HG03439 (cell line): ENCODE measurements around the gene RALGPS1.

Experiments used
- ATAC-seq: cut with Tn5 transposase; IDR thresholded peaks from one replicate; pipeline ENCODE4 v1.9.1; 2021; ENCODE audit warnings: mild to moderate bottlenecking, moderate library complexity; ENCODE audit not compliant: unreplicated experiment

Gene RALGPS1

DNA sequence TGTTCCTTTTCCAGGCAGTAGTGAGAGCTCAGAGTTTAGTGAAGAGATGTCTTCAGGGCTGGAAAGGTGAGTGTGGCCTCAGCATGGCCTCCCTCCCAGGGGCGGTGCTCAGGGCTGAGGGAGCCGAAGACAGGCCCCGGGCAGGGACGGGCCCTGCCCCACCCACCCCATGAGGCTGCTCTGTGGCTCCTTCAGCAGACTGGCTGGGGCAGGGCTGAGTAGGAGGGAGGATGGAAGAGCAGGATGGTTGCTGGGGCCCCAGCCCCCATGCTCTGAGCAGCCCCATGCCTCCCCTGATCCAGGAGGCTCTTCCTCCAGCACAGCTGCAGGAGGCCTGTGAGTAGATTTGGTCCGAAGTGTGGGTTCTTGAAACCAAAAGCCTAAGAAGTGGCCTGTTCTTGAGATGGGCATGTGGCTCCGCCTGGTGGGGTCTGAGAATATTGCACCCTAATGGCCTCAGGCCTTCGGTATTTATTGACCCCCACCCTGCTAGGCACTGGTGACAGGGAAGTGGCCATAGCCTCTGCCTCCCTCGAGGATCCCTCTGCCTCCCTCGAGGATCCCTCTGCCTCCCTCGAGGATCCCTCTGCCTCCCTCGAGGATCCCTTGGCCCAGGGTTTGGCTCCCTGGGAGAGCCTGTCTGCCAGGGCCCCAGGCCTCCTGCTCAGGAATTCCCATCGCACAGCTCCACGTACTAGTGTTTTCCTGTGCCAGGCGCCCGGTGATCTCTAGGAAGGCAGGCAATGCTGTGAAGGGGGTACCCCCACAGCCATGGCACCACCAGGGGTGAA, 284.6 kb downstream of the RALGPS1 start:
- ATAC-seq, result no peak

DNA sequence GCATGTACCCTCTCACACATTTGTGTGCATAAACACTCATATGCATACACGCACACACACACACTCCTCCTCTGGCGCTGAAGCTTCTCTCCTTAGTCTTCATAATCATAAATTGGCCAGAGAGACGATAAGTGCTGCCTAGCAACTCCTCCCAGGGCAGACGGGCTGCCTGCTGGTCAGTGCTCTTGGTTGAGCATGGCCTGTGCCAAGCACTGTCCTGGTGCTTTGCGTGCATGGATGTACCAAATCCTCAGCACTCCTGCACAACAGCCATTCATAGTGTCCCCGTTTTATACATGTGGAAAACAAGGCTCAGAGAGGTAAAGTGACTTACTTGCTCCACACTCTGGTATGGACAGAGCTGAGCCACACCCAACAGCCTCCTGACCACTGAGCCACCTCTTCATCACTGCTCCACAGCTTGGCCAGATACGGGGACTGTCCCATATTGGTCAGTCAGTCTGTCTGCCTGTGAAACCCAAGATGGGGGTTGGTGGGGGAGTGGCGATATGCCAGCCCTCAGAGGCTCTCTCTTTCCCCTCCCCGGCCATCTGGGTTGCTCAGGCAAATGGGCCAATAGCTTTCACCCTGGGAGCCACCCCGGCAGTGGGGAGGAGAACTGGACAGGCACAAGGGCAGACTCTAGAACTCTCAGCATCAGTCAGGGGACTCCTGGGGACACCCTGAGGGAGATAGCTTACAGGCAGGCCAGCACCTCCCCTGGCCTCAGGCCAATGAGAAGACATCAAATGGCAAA, 285.7 kb downstream of the RALGPS1 start:
- no peak for ATAC-seq

DNA sequence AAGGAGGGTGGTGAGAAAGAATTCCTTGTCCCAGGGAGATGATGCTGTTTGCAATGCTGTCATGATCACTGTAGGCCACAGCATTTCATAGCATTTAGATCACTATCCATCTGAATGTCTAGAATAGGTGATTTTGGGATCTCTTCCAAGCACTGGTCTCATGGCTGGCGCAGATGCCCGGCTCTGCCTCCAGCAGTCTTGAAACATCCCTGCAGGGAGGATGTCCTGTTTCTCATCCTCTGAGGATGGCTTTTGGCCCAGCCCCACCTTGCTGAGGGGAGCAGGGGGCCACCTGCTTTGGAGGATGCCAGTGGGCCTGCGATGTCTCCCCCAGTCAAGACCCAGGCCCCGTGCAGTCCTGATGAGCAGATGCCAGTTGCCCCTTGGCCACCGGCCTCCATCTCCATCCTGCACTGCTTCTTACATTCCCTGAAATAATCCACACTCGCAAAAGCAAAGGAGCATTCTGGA, 286.5 kb downstream of the RALGPS1 start:
- no peak for ATAC-seq

DNA sequence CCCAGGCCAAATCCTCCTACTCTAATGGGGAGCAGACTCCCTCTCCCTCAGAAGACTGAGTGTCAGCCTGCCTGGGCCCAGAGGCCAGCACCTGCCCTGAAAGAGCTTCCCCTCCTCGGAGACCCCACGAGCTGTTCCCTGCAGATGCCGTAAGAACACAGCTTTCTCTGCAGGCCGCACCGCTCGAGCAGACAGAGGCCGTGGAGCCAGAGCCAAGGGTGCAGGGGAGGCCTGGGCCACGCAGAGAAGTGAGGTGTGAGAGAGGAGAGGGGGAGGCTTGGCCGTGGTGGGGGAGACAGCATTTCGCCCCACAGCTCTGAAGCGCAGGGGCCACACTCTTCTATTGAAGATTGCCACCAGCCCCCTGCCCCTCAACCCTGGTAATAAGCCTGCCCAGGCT, 287.1 kb downstream of the RALGPS1 start:
- ATAC-seq, result no peak

DNA sequence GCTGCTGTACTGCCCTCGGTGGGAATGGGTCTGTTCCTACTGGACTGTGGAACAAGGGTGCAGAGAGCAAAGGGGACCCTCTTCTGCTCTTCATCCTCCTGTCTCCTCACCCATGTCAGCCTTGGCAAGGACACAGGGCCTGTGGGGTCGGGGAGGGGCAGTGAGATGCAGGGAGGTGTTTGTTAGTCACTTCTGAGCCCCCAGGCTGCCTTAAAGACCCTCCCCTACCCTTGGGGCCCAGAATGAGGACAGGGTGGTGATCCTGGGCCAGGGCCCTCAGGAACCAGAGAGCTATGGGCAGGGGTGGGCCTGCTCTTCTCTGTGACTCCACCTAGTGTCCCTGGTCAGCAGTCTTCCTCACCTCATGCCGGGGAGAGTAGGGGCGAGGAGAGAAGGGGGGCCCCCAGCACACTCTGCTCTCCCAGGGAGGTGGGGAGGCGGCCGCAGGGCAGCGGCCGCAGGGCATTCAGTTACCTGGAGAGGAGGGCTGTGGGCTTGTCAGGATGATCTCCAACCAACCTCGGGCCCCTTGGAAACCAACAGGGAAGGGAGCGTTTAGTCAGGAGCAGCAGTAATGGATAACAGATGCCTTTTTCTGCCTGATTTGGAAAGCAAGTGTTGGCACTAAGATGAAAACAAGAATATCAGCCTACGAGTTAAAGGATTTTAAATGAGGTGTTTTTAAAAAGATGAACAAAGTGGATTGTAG, 288.0 kb downstream of the RALGPS1 start:
- ATAC-seq, result no peak

DNA sequence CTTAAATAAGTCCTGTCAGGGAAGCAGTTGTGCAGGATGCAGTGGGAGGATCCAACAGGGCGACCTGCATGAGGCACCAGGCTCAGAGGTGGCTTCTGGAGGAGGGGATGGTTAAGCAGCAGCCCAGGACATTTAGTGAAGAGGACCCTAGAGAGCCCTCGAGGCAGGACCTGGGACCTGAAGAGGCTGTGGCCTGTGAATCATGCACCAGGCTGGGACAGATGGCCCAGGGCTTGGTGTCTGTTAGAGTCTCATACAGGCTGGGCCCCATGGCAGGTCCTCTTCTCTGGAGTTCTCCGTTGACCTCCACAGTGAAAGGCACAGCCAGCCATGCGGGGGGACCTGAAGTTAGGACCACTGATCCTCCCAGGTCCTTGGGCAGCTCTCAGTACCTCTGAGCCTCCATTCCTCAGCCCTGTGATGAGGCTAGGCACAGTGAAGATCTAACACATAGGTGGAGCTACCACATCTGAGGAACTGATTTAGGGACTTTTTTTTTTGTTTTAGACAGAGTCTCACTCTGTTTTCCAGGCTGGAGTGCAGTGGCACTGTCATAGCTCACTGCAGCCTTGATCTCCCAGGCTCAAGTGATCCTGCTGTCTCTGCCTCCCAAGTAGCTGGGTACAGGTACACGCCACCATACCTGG, 289.2 kb downstream of the RALGPS1 start:
- ATAC-seq, result no peak

DNA sequence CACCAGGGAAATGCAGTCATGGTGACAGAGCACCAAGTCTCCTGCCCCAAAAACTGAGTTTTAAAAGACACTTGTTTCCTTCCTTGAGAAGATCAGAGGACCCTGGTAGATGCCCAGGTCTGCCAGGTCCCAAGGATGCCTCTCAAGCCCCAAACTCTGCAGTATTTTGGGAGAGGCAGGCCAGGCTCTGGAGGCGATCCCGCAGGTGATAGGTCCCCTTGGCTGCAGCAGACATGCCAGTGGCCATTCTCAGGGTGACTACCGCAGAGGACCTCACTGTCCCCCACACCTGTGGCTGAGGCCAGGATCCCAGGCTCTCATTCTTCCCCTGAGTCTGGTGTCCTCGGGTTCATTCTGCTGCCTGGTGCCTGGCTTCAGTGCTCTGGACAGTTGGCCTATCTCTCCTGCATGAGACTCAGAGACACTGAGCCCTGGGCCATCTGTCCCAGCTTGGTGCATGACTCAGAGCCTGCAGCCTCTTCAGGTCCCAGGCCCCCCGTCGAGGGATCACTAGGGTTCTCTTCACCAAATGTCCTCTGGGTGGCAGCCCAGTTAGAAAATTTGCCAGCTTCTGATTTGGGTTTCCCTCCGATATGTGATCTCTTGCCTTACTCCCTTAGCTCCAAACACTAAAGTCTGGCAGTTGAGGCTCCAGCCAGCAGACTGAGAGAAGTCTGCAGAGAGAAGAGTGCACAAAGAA, 290.3 kb downstream of the RALGPS1 start:
- ATAC-seq, result no peak

DNA sequence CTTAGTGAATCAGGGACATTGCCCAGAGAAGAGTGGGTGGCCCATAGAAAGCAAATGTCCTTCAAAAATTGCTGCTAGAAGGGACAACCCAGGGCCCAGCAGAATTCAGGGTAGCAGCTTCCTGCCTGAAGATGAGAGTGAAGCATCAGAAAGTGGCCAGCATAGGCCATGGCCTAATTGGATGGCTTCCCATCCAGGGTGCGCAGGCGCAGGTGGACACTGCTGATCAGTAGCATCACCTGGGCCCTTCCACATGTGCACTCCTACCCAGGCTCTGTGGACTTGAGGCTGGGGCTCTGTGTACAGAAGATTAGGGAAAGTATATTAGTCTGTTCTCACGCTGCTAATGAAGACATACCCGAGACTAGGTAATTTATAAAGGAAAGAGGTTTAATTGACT, 291.4 kb downstream of the RALGPS1 start:
- ATAC-seq, result no peak

DNA sequence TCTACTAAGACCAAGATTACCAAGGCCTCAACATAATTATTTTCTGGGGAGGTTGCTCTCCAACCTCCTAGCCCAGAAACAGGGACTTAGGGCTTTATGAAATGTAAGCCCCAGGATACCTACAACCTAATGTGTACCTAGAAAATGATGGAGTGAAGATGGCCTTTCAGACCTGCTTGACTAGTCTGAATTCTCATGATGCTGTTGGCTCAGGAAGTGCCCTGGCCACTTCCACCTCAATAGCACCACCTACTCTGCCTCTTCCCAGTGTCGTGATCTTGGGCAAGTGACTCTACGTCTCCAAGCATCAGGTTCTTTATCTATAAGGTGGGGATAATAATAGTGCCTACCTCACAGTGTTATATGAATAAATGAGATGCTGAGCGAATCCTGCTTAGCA, 292.1 kb downstream of the RALGPS1 start:
- ATAC-seq, result no peak

DNA sequence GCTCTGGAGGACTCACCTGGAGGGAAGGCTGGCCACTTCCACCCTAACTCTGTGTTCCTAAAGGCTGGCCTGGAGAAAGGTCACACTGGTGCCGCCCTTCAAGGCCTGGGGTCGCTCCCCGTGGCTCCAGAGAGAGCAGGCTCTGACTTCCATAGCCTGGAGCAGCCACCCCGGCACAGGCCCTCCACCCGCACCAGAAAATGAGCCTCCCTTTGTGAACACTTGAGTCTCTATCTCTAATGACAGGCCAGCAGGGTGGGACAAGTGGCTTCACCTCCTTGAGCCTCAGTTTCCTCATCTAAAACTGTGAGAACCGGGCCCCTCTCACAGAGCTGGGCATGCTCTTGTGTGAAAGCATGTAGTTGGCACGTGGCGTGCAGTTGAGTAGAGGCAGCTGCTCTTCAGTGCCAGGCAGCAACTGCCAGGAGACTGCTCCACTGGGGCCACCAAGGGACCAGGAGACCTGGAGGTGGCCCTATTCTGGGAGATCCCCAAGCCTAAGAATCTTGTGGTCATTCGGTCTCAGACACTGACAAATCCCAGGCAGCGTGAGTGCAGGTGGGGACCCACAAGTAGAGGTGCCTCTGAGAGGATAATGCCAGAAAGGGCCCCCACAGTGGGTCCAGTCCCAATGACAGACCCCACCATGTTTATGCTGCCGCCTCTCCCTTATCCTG, 293.3 kb downstream of the RALGPS1 start:
- no peak for ATAC-seq

DNA sequence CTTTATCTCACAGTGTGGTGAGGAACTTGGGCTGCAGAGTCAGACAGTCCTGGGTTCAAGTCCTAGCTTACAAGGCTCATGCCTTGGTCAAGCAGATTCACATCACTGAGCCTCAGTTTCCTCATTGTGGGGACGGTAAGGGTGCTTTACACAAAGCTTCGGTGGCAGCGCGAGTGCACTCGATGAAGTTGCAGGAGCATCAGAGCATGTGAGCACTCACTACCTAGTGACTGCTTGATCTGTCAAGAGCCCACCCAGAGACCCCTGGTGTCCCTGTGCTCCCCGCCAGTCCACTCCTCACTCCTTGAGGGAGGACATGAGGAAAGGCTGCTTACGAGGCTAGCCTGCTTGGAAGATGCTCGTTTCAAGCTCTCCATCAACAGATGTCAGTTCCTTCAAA, 293.8 kb downstream of the RALGPS1 start:
- ATAC-seq, result no peak

DNA sequence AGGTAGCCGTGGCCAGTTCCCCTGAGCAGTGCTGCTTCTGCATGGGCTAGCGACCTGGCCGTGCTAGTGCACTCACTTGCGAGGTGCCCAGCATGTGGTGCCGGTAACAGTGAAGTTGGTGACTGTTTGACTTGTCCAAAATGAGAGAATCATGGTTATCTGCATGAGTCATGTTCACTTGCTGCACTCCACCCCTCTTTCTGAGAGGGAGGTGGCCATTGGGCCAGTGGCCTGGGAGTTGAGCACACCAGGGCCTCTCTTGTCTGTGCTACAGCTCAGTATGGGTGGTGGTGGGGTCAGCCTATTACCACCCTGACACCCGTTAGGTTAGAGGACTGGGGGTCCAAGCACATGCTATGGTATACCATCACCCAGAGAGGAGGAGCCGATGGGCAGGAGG, 294.6 kb downstream of the RALGPS1 start:
- no peak for ATAC-seq

DNA sequence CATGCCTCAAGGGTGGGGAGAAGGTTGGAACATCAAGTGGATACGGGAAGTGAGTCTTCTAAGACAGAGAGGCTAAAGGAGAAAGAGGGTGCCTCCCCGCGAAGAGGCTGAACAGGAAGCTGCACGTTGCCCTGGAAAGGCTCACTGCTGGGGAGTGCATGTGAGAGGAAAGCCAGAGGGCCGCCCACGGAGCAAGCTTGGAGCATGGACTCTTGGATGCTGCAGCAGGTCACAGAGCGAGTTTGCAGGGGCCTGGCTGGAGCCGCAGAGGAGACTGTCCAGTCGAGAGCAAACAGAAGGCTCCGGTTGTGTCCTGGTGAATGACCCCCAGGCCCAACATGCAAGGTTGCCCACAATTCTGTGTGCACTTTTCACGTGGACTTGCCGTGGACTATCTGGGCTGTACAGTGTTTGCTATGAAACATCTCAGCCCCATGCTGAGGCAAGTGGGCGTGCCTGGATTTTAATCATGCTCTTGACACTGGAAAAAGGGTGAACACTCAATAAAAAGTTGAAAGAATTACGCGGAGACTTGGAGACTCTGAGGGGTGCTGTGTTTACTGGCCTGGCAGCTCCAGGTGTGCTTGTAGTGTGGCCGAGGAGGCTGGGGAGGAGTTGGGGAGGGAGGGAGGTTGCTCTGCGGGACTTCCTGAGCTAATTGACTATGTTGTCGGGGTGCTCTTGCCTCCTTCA, 295.5 kb downstream of the RALGPS1 start:
- ATAC-seq, result no peak

DNA sequence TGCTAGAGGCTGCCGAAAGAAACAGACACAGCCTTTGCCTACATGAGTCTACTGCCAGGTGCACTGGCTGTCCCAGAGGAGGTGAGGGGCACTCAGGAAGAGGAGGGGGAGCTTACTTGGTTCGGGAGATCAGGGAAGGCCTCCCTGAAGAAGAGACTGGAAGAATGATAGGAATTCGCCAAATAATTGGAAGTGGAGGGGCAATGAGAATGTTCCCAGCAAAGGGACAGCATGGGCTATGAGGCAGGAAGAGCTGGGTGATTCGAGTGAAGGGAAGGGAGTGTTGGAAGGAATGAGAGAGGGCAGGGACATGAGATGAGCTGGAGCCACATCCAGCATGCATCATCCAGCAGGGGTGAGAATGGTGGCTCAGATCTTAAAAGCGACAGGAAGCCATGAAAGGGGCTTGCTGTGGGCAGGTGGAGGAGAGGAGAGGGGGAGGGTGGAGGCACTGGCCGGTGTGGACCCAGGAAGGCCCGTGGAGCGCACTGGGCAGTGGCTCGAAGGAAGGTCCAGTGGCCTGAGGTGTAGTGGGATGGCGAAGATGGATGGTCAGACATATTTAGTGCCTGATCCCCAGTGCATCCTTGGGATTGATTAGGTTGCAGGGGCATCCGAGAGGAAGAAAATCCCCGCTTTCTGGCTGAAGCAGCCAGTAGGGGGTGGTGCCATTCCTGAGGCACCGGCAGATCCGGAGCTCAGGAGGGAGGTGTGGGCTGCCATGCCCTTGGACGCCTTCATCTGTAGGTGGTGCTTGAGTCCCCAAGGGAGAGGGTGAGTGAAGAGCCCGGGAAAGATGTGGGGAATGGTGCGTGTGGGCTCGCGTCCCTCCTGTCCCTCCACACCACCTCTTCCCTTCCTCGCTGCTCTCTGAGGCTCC, 296.5 kb downstream of the RALGPS1 start:
- ATAC-seq, result no peak

DNA sequence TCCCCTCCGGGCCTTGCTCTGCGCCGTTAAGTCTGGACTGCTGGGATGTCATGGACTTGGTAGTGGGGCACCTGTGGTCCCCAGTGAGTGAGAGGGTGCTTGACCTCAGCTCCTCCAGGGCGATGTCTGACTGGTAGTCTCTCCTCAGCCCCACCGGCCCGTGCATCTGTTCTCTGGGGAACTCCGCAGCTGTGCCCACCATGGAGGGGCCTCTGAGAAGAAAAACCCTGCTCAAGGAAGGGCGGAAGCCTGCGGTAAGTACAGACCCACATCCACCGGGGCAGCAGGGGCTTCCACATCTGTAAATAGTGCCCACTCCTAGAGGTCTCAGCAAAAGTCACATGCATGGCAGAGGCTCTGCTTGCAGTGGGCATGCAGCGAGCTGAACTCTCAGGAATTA, 297.4 kb downstream of the RALGPS1 start:
- ATAC-seq, result no peak

DNA sequence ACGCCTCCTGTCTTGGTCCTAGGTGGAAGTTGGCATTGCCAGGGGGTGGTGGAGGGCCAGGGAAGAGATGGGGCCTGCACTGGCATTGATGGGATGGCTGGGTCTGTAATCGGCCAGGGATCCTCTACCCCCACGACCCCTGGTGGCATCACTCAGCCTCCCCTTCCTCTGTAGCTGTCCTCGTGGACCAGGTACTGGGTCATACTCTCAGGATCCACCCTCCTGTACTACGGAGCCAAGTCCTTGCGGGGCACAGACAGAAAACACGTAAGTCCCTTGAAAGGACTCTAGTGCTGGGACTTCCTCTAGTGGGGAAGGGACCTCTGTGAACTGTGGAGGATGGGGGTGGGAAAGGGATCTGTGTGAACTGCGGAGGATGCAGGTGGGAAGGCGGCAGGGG, 297.9 kb downstream of the RALGPS1 start:
- ATAC-seq, result no peak

DNA sequence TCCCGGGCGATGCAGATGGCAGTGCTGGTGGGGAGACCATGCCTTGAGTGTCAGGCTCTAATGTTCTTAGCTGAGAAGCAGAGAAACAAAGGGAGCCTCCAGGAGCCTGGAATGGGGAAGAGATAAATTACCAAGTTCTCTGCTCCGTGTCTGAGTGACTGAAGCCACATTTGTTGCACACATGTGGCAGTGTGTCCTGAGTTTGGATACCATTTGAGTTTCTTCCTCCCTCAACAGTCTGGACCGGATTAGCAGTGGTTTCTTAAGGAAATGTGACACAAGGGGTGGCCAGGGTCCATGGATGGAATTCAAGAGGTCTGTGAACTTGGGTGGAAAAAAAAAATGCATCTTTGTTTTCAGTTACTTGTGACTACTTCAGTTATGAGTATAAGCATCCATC, 299.3 kb downstream of the RALGPS1 start:
- no peak for ATAC-seq
